NCI-H146 treated with DMSO at 0.1 percent for 48 hours (cell line): ENCODE measurements around the gene KAT2A.

Source experiments
- DNase-seq: peaks from one replicate; lab custom pipeline; 2025; ENCODE audit not compliant: unreplicated experiment; lab: John Stamatoyannopoulos, UW

Gene KAT2A

GRCh38 chr17:42065201-42065600, 56.0 kb downstream of the KAT2A start:
- no peak for DNase-seq
